ENCODE measurements around the gene C15orf39. TPM values are rescaled to one million over a fixed set of nuclear protein-coding genes. Genes with fewer than 3 reads are reported as not detected.
"Not testable (repeated sequence)": the region's sequence is repeated elsewhere in the genome, so short reads cannot be mapped to it uniquely, and the experiment has no call there.

Gene C15orf39
- total and polyA plus RNA-seq, 5 experiments from 2014 or later = 1.0 to 27.6 (median 4.5) TPM

GRCh38 chr15:75225102-75225836 lies 23.6 kb downstream of the C15orf39 start:
- H3K27ac Mint-ChIP-seq, H3K27me3 Mint-ChIP-seq, POLR2A ChIA-PET, H3K4me3 Mint-ChIP-seq, H3K9me3 Mint-ChIP-seq, H3K4me1 Mint-ChIP-seq, ATAC-seq, H3K36me3 Mint-ChIP-seq: not testable (repeated sequence)
- peak in 1 of 10 donors; percentile 9 for DNase-seq

GRCh38 chr15:75225951-75226732 lies 24.5 kb downstream of the C15orf39 start:
- Mint-ChIP-seq H3K9me3 (no peaks in the 10 kb centered on the region), H3K27ac (no peak overlapping the region), H3K27me3 (peaks cover 0 to 3% (median 0%) of the 10 kb centered on the region in 5 donors), H3K4me1 (no peaks in the 10 kb centered on the region), H3K36me3 (no peaks in the 10 kb centered on the region), H3K4me3 (no peak overlapping the region)
- DNase-seq (peak in 1 of 10 donors; percentile 59), ATAC-seq (no peak)
- POLR2A ChIA-PET = no interaction called here

- POLR2A ChIA-PET = not testable (repeated sequence)
Measured at GRCh38 chr15:75227112-75227511, 25.4 kb downstream of the C15orf39 start.

GRCh38 chr15:75227663-75228280 lies 26.1 kb downstream of the C15orf39 start:
- peak in 1 of 10 donors; percentile 37 for DNase-seq
- H3K4me3 Mint-ChIP-seq = no peak overlapping the region
- H3K27ac Mint-ChIP-seq = no peak overlapping the region
- no peaks in the 10 kb centered on the region for H3K4me1 Mint-ChIP-seq
- H3K36me3 Mint-ChIP-seq = no peaks in the 10 kb centered on the region
- H3K9me3 Mint-ChIP-seq = no peaks in the 10 kb centered on the region
- POLR2A ChIA-PET = interaction anchor here (0.6 kb wide), 1 partner anchor 1300 kb away, joined by 5 read pairs; no protein-coding TSS in a partner anchor
- no peak for ATAC-seq
- H3K27me3 Mint-ChIP-seq = peaks cover 4 to 15% (median 10%) of the 10 kb centered on the region in 5 donors

More at GRCh38 chr15:75227112-75227511, 25.4 kb downstream of the C15orf39 start:
- H3K4me3 Mint-ChIP-seq, H3K27ac Mint-ChIP-seq, H3K27me3 Mint-ChIP-seq, H3K9me3 Mint-ChIP-seq, H3K4me1 Mint-ChIP-seq, H3K36me3 Mint-ChIP-seq, ATAC-seq: not testable (repeated sequence)
- DNase-seq = peak in 1 of 10 donors; percentile 15

- H3K9me3 Mint-ChIP-seq = no peaks in the 10 kb centered on the region
- POLR2A ChIA-PET = no interaction called here
- DNase-seq = no peak
- peaks cover 5 to 20% (median 13%) of the 10 kb centered on the region in 5 donors for H3K27me3 Mint-ChIP-seq
- H3K27ac Mint-ChIP-seq = no peak overlapping the region
- no peak overlapping the region for H3K4me3 Mint-ChIP-seq
- ATAC-seq = no peak
- no peaks in the 10 kb centered on the region for H3K4me1 Mint-ChIP-seq
- H3K36me3 Mint-ChIP-seq = no peaks in the 10 kb centered on the region
Measured at GRCh38 chr15:75228787-75229186, 27.1 kb downstream of the C15orf39 start.

- POLR2A ChIA-PET = no interaction called here
- DNase-seq (peak in 1 of 10 donors; percentile 55), ATAC-seq (no peak)
- Mint-ChIP-seq H3K27ac (no peak overlapping the region), H3K9me3 (no peaks in the 10 kb centered on the region), H3K27me3 (peaks cover 5 to 20% (median 13%) of the 10 kb centered on the region in 5 donors), H3K4me1 (no peaks in the 10 kb centered on the region), H3K36me3 (no peaks in the 10 kb centered on the region), H3K4me3 (no peak overlapping the region)
Measured at GRCh38 chr15:75229191-75230015, 27.7 kb downstream of the C15orf39 start.

- Mint-ChIP-seq H3K4me1 (no peaks in the 10 kb centered on the region), H3K4me3 (no peak overlapping the region), H3K27me3 (peaks cover 8 to 25% (median 13%) of the 10 kb centered on the region in 5 donors), H3K36me3 (no peaks in the 10 kb centered on the region), H3K9me3 (no peaks in the 10 kb centered on the region), H3K27ac (no peak overlapping the region)
- ATAC-seq (no peak), DNase-seq (no peak)
- POLR2A ChIA-PET = no interaction called here
Measured at GRCh38 chr15:75230016-75230343, 28.3 kb downstream of the C15orf39 start.

GRCh38 chr15:75230551-75231371 lies 29.1 kb downstream of the C15orf39 start:
- H3K9me3 Mint-ChIP-seq = no peaks in the 10 kb centered on the region
- H3K27ac Mint-ChIP-seq = peak overlapping the region in 1 of 10 donors; percentile 56
- peaks cover 10 to 31% (median 13%) of the 10 kb centered on the region in 5 donors for H3K27me3 Mint-ChIP-seq
- ATAC-seq = no peak
- no peaks in the 10 kb centered on the region for H3K36me3 Mint-ChIP-seq
- no peak overlapping the region for H3K4me3 Mint-ChIP-seq
- no peaks in the 10 kb centered on the region for H3K4me1 Mint-ChIP-seq
- peak in 1 of 10 donors; percentile 57 for DNase-seq
- POLR2A ChIA-PET = no interaction called here

GRCh38 chr15:75231836-75232235 lies 30.2 kb downstream of the C15orf39 start:
- no peaks in the 10 kb centered on the region for H3K36me3 Mint-ChIP-seq
- H3K27ac Mint-ChIP-seq = no peak overlapping the region
- H3K9me3 Mint-ChIP-seq = no peaks in the 10 kb centered on the region
- no peak for DNase-seq
- no peak overlapping the region for H3K4me3 Mint-ChIP-seq
- ATAC-seq = no peak
- no peaks in the 10 kb centered on the region for H3K4me1 Mint-ChIP-seq
- POLR2A ChIA-PET = no interaction called here
- H3K27me3 Mint-ChIP-seq = peaks cover 10 to 31% (median 13%) of the 10 kb centered on the region in 5 donors

- POLR2A ChIA-PET = no interaction called here
Measured at GRCh38 chr15:75232252-75232813, 30.7 kb downstream of the C15orf39 start.

GRCh38 chr15:75232826-75233503 lies 31.3 kb downstream of the C15orf39 start:
- Mint-ChIP-seq H3K4me3 (no peak overlapping the region), H3K27me3 (peaks cover 10 to 31% (median 13%) of the 10 kb centered on the region in 5 donors), H3K4me1 (no peaks in the 10 kb centered on the region), H3K36me3 (no peaks in the 10 kb centered on the region), H3K27ac (no peak overlapping the region), H3K9me3 (no peaks in the 10 kb centered on the region)
- POLR2A ChIA-PET = no interaction called here
- DNase-seq (peak in 1 of 10 donors; percentile 50), ATAC-seq (no peak)

More at GRCh38 chr15:75232252-75232813, 30.7 kb downstream of the C15orf39 start:
- Mint-ChIP-seq H3K27me3 (peaks cover 10 to 31% (median 13%) of the 10 kb centered on the region in 5 donors), H3K27ac (no peak overlapping the region), H3K4me3 (no peak overlapping the region), H3K36me3 (no peaks in the 10 kb centered on the region), H3K9me3 (no peaks in the 10 kb centered on the region), H3K4me1 (no peaks in the 10 kb centered on the region)
- ATAC-seq (no peak), DNase-seq (peak in 1 of 10 donors; percentile 60)
